HepG2 (cell line): ENCODE measurements around the gene ZPR1. TPM values are rescaled to one million over a fixed set of nuclear protein-coding genes. Genes with fewer than 3 reads are reported as not detected.

Source experiments
- DMTF1 ChIP-seq: sonication (generic); formaldehyde crosslinking; IDR thresholded peaks from 2 replicates; pipeline ENCODE4 v1.4.0; 2020; ENCODE audit warnings: mild to moderate bottlenecking, missing genetic modification reagents
- GATAD1 ChIP-seq: IDR thresholded peaks from 2 replicates; pipeline ENCODE4 v1.6.1; 2016; ENCODE audit warnings: missing genetic modification reagents, missing compliant biosample characterization
- HOMEZ ChIP-seq: IDR thresholded peaks from 2 replicates; pipeline ENCODE4 v1.6.1; 2016; ENCODE audit warnings: low read depth
- NAIF1 ChIP-seq: sonication (generic); formaldehyde crosslinking; IDR thresholded peaks from 2 replicates; pipeline ENCODE4 v1.5.0; 2020; ENCODE audit warnings: mild to moderate bottlenecking, missing genetic modification reagents, borderline replicate concordance
- RCOR2 ChIP-seq: IDR thresholded peaks from 2 replicates; pipeline ENCODE4 v1.6.1; 2016; ENCODE audit warnings: missing biosample characterization, missing genetic modification reagents
- RXRA ChIP-seq: sonication (generic); formaldehyde crosslinking; IDR thresholded peaks from 2 replicates; pipeline ENCODE4 v1.5.1; 2020; ENCODE audit warnings: missing genetic modification reagents
- SOX13 ChIP-seq, 3 experiments: fragments of 450-650 bp in 1 of 3; sonication (generic) in 1 of 3; formaldehyde crosslinking in 1 of 3; IDR thresholded peaks in 2 of 3; conservative IDR thresholded peaks in 1 of 3; 2 replicates each; pipeline versions ENCODE4 v1.5.0 to v1.6.1; 2016 to 2020; ENCODE audit warnings: antibody characterized with exemption in 1 of 3, mild to moderate bottlenecking in 1 of 3, missing compliant biosample characterization in 1 of 3, missing genetic modification reagents in 1 of 3, moderate library complexity in 1 of 3
- ZNF280B ChIP-seq: sonication (generic); formaldehyde crosslinking; IDR thresholded peaks from 2 replicates; pipeline ENCODE4 v1.5.0; 2020; ENCODE audit warnings: missing genetic modification reagents, mild to moderate bottlenecking, borderline replicate concordance
- ZNF333 ChIP-seq: sonication (generic); formaldehyde crosslinking; IDR thresholded peaks from 2 replicates; pipeline ENCODE4 v1.4.0; 2020; ENCODE audit warnings: mild to moderate bottlenecking, missing genetic modification reagents, borderline replicate concordance
- ZNF558 ChIP-seq: sonication (generic); formaldehyde crosslinking; IDR thresholded peaks from 2 replicates; pipeline ENCODE4 v1.9.0; 2022; ENCODE audit warnings: mild to moderate bottlenecking, missing genetic modification reagents, borderline replicate concordance
- ZNF597 ChIP-seq: sonication (generic); formaldehyde crosslinking; IDR thresholded peaks from 2 replicates; pipeline ENCODE4 v1.5.0; 2020; ENCODE audit warnings: missing genetic modification reagents
- ZNF672 ChIP-seq: sonication (generic); formaldehyde crosslinking; IDR thresholded peaks from 2 replicates; pipeline ENCODE4 v1.8.1; 2022; ENCODE audit warnings: missing genetic modification reagents
- ZNF75D ChIP-seq: sonication (generic); formaldehyde crosslinking; IDR thresholded peaks from 2 replicates; pipeline ENCODE4 v1.8.1; 2023; ENCODE audit warnings: missing genetic modification reagents, mild to moderate bottlenecking, borderline replicate concordance
- polyA plus RNA-seq, 8 experiments: library from polyadenylated mRNA; depleted of rRNA in 3 of 8; stranded (reverse) in 7 of 8; unstranded in 1 of 8; fragments of >200 nt; fragmentation: Illumina TruSeq in 4 of 8; extraction: Trizol in 4 of 8; gene quantifications; 2 replicates each; pipeline versions ENCODE4 v1.2.1 to v1.2.3, GENCODE V29; 2011 to 2016; ENCODE audit warnings: low read depth in 4 of 8, missing spikeins in 1 of 8, mixed read lengths in 1 of 8; ENCODE audit not compliant: insufficient read depth in 1 of 8
- total RNA-seq, 5 experiments: library from RNA; depleted of rRNA; stranded (reverse); fragments of >200 nt; fragmentation: Illumina TruSeq; extraction: Trizol; gene quantifications; 2 replicates each; pipeline ENCODE4 v1.2.3, GENCODE V29; 2016; ENCODE audit warnings: low read depth in 1 of 5
- TF ChIP-seq, protein P1 (sequence below): sonication (generic); formaldehyde crosslinking; IDR thresholded peaks from 2 replicates; pipeline ENCODE4 v1.4.0; 2020; ENCODE audit warnings: missing genetic modification reagents, borderline replicate concordance
- TF ChIP-seq, protein P2 (sequence below): sonication (generic); formaldehyde crosslinking; IDR thresholded peaks from 2 replicates; pipeline ENCODE4 v1.4.0; 2020; ENCODE audit warnings: missing genetic modification reagents

ZPR1 gene
- total and polyA plus RNA-seq, 2 of the 13 experiments (the other 11 are each of a cell fraction or from before 2014, with no cell fraction given): 40.0 to 79.3 TPM

GRCh38 chr11:116835791-116836631 is 48.2 kb upstream of the ZPR1 start (continued):
- no peak for TF ChIP-seq DMTF1 (CRISPR knock-in tag)
- no peak; the same call in 1 of the 2 replicates for TF ChIP-seq HOMEZ (CRISPR knock-in tag)
- TF ChIP-seq ZNF333 (CRISPR knock-in tag): 0 out of 2 replicates have a peak, but pooled peaks have one; percentile 10
- peak; percentile 6; the same call in 1 of the 2 replicates for TF ChIP-seq ZNF280B (CRISPR knock-in tag)
- TF ChIP-seq ZNF558 (CRISPR knock-in tag): peak; percentile 23; the same call in 1 of the 2 replicates
- TF ChIP-seq ZNF672: no peak; the same call in 1 of the 2 replicates
- peak; percentile 43; the same call in 1 of the 2 replicates for TF ChIP-seq RXRA (CRISPR knock-in tag)
- TF ChIP-seq ZNF75D (CRISPR knock-in tag): no peak
- TF ChIP-seq, protein P1, sequence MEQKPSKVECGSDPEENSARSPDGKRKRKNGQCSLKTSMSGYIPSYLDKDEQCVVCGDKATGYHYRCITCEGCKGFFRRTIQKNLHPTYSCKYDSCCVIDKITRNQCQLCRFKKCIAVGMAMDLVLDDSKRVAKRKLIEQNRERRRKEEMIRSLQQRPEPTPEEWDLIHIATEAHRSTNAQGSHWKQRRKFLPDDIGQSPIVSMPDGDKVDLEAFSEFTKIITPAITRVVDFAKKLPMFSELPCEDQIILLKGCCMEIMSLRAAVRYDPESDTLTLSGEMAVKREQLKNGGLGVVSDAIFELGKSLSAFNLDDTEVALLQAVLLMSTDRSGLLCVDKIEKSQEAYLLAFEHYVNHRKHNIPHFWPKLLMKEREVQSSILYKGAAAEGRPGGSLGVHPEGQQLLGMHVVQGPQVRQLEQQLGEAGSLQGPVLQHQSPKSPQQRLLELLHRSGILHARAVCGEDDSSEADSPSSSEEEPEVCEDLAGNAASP (CRISPR knock-in tag): no peak
- no peak for TF ChIP-seq RCOR2
- TF ChIP-seq SOX13 (IDR thresholded peaks at IDR 0.05): peak; percentile 15; the same call in 1 of the 2 replicates
- peak in 1 of 2 experiments; percentile 28; a peak in 1 of 4 replicates for TF ChIP-seq SOX13 (CRISPR knock-in tag; conservative IDR thresholded peaks at IDR 0.05 in 1 of 2, IDR thresholded peaks at IDR 0.05 in 1 of 2)
- TF ChIP-seq NAIF1 (CRISPR knock-in tag): no peak
- TF ChIP-seq, protein P2, sequence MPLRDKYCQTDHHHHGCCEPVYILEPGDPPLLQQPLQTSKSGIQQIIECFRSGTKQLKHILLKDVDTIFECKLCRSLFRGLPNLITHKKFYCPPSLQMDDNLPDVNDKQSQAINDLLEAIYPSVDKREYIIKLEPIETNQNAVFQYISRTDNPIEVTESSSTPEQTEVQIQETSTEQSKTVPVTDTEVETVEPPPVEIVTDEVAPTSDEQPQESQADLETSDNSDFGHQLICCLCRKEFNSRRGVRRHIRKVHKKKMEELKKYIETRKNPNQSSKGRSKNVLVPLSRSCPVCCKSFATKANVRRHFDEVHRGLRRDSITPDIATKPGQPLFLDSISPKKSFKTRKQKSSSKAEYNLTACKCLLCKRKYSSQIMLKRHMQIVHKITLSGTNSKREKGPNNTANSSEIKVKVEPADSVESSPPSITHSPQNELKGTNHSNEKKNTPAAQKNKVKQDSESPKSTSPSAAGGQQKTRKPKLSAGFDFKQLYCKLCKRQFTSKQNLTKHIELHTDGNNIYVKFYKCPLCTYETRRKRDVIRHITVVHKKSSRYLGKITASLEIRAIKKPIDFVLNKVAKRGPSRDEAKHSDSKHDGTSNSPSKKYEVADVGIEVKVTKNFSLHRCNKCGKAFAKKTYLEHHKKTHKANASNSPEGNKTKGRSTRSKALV: peak; percentile 46
- TF ChIP-seq ZNF597 (CRISPR knock-in tag): no peak
- TF ChIP-seq GATAD1 (CRISPR knock-in tag): peak; percentile 24; the same call in 1 of the 2 replicates
